GM18861 (cell line): Measurements from ENCODE around the gene PLK2.

Experiments
- ATAC-seq: cut with Tn5 transposase; IDR thresholded peaks from one replicate; pipeline ENCODE4 v1.9.1; 2021; ENCODE audit not compliant: unreplicated experiment

Gene PLK2

GRCh38 chr5:58460002-58460731 is at the start of gene PLK2:
PLK2 (minus strand) TSS chr5:58460086; CDS start chr5:58459959, 127 bp downstream.
- peak; percentile 44 for ATAC-seq

DNA sequence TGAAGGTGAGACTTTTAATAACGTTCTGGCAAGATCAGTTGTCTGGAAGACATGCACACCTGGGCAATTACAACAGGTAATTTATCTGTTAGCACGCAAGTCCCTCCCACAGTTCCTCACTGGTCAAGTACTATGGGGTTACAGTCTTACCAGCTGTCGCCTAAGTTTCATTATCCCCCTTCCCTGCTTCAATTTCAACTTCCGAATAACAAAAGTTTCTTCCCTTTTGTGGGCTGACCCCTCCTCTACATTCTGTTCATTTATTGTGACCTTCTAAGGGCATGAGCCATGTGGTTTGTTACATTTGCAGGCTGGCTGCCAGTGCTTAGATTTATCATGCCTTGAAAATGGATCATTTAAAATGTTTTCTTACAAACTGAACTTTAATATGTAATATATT is 47.8 kb upstream of the PLK2 start:
- no peak for ATAC-seq

DNA sequence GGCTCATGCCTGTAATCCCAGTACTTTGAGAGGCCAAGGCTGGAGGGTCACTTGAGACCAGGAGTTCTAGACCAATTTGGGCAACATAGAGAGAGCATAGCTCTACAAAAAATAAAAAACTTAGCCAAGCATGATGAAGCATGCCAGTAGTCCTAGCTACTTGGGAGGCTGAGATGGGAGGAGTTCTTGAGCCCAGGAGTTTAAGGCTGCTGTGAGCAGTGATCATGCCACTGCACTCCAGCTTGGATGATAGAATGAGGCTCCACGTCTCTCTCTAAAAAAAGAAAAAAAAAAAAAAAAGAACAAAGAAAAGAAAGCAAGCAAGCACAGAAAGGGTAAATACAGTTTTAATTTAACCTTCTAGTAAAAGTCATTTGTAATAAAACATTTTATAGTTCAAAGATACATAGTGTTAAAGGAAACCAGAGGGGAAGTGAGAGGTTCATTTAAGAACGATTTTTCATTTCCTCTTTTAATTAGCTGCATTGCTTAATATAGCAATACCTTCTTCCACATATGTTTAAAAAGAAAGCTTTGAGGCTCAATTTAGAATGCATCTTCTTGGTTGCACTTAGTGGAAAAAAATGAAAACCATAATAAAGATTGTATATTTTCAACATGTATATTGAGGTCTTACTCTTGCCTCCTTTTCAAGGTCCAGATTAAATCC is 46.2 kb upstream of the PLK2 start:
- peak; percentile 76 for ATAC-seq

GRCh38 chr5:58505502-58505901 is 45.6 kb upstream of the PLK2 start:
- ATAC-seq, result no peak

DNA sequence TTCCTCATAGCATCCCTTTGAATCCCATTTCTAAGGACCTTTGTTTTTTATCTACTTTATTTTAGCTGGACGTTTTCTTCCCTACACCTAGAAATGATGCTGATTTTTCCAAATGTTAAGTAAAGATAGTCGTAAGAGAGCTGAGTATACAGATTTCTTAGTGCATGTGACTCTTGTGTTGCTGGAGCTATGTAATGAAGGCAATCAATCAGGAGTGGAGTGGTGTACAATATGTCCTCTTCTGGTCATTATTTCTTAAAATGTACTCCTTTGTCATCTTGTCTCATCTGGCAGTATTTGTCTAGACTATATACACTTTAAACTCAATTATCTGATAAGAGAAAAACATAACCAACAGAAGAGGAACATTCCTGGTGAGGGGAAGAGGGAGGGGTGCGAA is 44.9 kb upstream of the PLK2 start:
- no peak for ATAC-seq

GRCh38 chr5:58503390-58504046 is 43.6 kb upstream of the PLK2 start:
- ATAC-seq, result no peak

GRCh38 chr5:58501778-58502417 is 42.0 kb upstream of the PLK2 start:
- no peak for ATAC-seq

DNA sequence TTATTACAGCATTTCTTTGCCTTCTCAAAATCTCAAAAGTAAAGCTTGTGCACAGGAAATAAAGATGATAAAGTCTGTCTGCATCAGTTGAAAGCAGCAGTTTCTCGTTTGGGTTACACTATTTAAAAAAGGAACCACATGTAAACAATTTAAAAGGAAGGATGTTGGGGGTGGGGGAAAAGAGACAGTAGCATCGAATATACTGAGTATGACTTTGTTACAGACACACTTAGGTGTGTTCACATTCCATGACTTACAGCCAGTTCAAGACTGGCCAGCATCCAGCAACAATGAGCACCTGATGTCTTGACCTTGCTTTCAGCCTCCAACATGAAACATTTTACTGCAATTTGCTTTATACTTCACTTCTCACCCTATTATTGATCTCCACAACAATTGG is 40.1 kb upstream of the PLK2 start:
- ATAC-seq, result no peak

DNA sequence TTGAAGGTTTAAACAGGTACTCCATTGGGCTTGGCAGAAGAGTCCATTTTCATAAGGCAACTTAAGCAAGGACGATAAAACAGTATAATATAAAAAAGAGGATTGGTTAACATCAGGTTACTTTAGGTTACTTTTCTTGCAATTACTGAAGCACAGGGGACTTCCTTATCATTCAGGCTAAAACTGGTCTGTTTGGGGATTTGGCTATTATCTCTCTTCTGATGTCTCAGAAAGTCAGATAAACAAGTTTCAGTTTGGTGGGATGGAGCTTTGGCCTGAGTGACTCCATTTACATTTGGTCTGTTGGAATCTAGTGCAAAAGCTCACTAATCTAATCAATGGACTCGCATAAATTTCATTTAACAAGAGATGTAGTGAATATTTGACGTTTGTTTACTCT is 39.3 kb upstream of the PLK2 start:
- ATAC-seq, result no peak

DNA sequence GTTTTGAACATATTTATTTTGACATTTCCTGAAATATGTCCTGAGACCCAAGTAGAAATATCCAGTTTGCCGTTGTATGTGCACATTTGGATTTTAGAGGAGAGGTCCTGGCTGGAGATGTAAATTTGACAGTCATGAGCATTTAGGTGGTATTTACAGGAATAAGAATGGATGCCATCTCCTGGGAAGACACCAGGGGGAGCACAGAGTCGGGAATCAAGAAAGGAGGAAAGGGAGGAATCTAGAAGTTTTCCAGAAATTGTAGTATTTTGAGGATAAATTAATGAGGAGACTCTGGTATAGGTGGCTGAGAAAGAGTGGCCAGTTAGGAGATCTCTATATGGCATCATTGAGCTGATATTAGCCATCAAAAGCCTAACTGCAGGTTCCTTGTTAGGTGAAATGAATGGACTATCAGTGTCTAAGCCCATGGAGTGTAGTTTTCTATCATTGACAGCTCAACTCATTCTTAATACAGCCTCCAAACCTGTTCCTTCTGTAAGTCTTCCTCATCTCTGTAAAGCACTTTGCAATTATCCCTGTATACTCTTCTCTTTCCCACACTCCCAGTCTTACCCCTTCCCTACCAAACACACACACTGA is 38.6 kb upstream of the PLK2 start:
- ATAC-seq, result no peak

GRCh38 chr5:58497921-58498320 is 38.0 kb upstream of the PLK2 start:
- ATAC-seq, result no peak

GRCh38 chr5:58497386-58497785 is 37.5 kb upstream of the PLK2 start:
- ATAC-seq, result no peak

GRCh38 chr5:58496488-58496887 is 36.6 kb upstream of the PLK2 start:
- ATAC-seq, result no peak

GRCh38 chr5:58493141-58493540 is 33.3 kb upstream of the PLK2 start:
- ATAC-seq, result no peak

GRCh38 chr5:58491216-58491892 is 31.5 kb upstream of the PLK2 start, which contains the start of gene GAPT:
GAPT (plus strand) TSS chr5:58491435; CDS start chr5:58494537, 3,102 bp downstream.
- ATAC-seq, result peak; percentile 87

DNA sequence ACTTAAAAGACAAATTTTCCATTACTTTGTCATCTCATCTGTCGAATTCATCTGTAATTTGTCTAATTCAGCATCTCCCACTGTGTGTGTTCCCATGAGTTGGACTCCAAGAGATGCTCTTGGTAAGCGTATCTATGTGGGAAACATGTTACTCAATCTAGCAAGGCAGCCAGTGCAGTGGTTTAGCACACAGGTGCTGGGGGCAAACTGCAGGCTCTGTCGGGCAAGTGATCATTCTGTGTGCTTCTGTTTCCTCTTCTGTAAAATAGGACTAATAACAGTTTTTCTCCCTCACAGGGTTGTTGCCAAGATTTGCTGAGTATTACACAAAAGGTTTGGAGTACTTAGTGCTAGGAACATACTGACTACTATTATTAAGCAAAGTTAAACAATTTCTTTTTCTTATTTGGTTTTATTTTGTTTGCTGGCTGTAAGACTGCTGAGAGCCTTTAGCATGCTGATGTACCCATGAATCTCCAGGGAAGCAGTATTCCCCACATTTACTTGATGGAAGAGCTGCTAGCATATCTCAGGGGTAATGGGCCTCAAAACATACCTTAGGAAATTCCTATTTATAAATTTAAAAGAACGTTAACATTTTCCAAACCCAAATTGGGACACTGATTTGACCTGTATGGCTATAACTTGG is 30.6 kb upstream of the PLK2 start:
- no peak for ATAC-seq

GRCh38 chr5:58486290-58486689 is 26.4 kb upstream of the PLK2 start:
- no peak for ATAC-seq

DNA sequence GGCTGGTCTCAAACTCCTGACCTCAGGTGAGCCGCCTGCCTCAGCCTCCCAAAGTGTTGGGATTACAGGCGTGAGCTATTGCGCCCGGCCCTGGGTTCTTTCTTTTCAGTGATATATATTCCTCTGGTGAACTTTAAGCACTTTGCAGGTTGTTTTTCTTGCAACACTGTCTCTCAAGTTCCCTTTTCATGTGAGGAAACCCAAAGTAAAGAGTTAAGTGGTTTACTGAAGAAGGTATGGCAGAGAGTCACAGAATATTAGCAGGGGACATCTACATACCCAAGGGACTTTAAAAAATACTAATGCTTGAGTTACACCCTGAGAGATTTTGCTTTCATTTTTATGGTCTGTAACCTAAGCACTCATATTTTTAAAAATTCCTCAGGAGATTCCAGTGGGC is 24.6 kb upstream of the PLK2 start:
- ATAC-seq, result no peak

- no peak for ATAC-seq
These were observed 22.6 kb upstream of the PLK2 start for GRCh38 chr5:58482536-58482935.

GRCh38 chr5:58481828-58482227 is 21.9 kb upstream of the PLK2 start:
- no peak for ATAC-seq
